ENCODE measurements around the gene PHLDB1. TPM values are rescaled to one million over a fixed set of nuclear protein-coding genes. Genes with fewer than 3 reads are reported as not detected.

Gene PHLDB1
- total RNA-seq, 1 experiment from 2014 or later: 122 TPM

- H4K20me1 ChIP-seq (ENCODE audit: insufficient read depth): peaks cover 13% of the 10 kb centered on the region; the same call in 1 of the 2 replicates
- H3K79me2 ChIP-seq (ENCODE audit: low read depth): peaks cover 27% of the 10 kb centered on the region
- DNase-seq: no peak
- peaks cover 46% of the 10 kb centered on the region for H3K4me1 ChIP-seq (replicated peaks; ENCODE audit: insufficient read depth)
- no TSS peak for BruUV-seq (replicated peaks)
- H3K4me3 ChIP-seq: no peak overlapping the region
- peaks cover 49% of the 10 kb centered on the region for H3F3A ChIP-seq (ENCODE audit: insufficient read depth, low read depth)
- TF ChIP-seq CTCF (conservative IDR thresholded peaks at IDR 0.05) (no peak), EZH2 (IDR thresholded peaks at IDR 0.05; ENCODE audit: low read depth) (no peak)
- H3K9me3 ChIP-seq (ENCODE audit: insufficient read depth, low read depth): no peaks in the 10 kb centered on the region
- no peak overlapping the region for H3K27ac ChIP-seq
- CTCF ChIA-PET: no interaction called here
- intact Hi-C loops (cut with micrococcal nuclease; ENCODE audit: unreplicated experiment): no loop called here
- no peaks in the 10 kb centered on the region for H3K27me3 ChIP-seq (ENCODE audit: insufficient read depth, low read depth)
- POLR2A ChIA-PET (ENCODE audit: unreplicated experiment): no interaction called here
- peaks cover 25% of the 10 kb centered on the region for H3K36me3 ChIP-seq (ENCODE audit: low read depth)
- H3K4me2 ChIP-seq: peak overlapping the region; percentile 54; the same call in 1 of the 2 replicates
- no peak overlapping the region for H2AFZ ChIP-seq
- H3K9me2 ChIP-seq (ENCODE audit: insufficient read depth): no peaks in the 10 kb centered on the region
Observed at GRCh38 chr11:118625976-118626375, 18.6 kb downstream of the PHLDB1 start.

- Histone ChIP-seq H3K9me2 (ENCODE audit: insufficient read depth) (no peaks in the 10 kb centered on the region), H4K20me1 (ENCODE audit: insufficient read depth) (peaks cover 13% of the 10 kb centered on the region; the same call in 1 of the 2 replicates), H2AFZ (no peak overlapping the region), H3F3A (ENCODE audit: insufficient read depth, low read depth) (peaks cover 37% of the 10 kb centered on the region), H3K4me2 (no peak overlapping the region), H3K79me2 (ENCODE audit: low read depth) (peaks cover 14% of the 10 kb centered on the region), H3K27me3 (ENCODE audit: insufficient read depth, low read depth) (no peaks in the 10 kb centered on the region), H3K36me3 (ENCODE audit: low read depth) (peaks cover 25% of the 10 kb centered on the region), H3K27ac (no peak overlapping the region), H3K4me1 (replicated peaks; ENCODE audit: insufficient read depth) (peaks cover 37% of the 10 kb centered on the region), H3K9me3 (ENCODE audit: insufficient read depth, low read depth) (no peaks in the 10 kb centered on the region), H3K4me3 (no peak overlapping the region)
- no peak for TF ChIP-seq EZH2 (IDR thresholded peaks at IDR 0.05; ENCODE audit: low read depth)
- ChIA-PET POLR2A (ENCODE audit: unreplicated experiment) (no interaction called here), CTCF (no interaction called here)
- no peak for DNase-seq
- no TSS peak for BruUV-seq (replicated peaks)
- intact Hi-C loops (cut with micrococcal nuclease; ENCODE audit: unreplicated experiment): no loop called here
Observed at GRCh38 chr11:118627566-118627965, 20.2 kb downstream of the PHLDB1 start.

GRCh38 chr11:118628031-118628430 is 20.6 kb downstream of the PHLDB1 start:
- no peak overlapping the region for H3K4me3 ChIP-seq
- peaks cover 13% of the 10 kb centered on the region; the same call in 1 of the 2 replicates for H4K20me1 ChIP-seq (ENCODE audit: insufficient read depth)
- no peaks in the 10 kb centered on the region for H3K9me2 ChIP-seq (ENCODE audit: insufficient read depth)
- peaks cover 32% of the 10 kb centered on the region for H3K4me1 ChIP-seq (replicated peaks; ENCODE audit: insufficient read depth)
- TF ChIP-seq CTCF (conservative IDR thresholded peaks at IDR 0.05): no peak
- no peak for TF ChIP-seq EZH2 (IDR thresholded peaks at IDR 0.05; ENCODE audit: low read depth)
- CTCF ChIA-PET: no interaction called here
- peaks cover 25% of the 10 kb centered on the region for H3K36me3 ChIP-seq (ENCODE audit: low read depth)
- peaks cover 11% of the 10 kb centered on the region for H3K79me2 ChIP-seq (ENCODE audit: low read depth)
- no peak overlapping the region for H2AFZ ChIP-seq
- no peak overlapping the region for H3K4me2 ChIP-seq
- H3K27ac ChIP-seq: no peak overlapping the region
- H3K9me3 ChIP-seq (ENCODE audit: insufficient read depth, low read depth): no peaks in the 10 kb centered on the region
- intact Hi-C loops (cut with micrococcal nuclease; ENCODE audit: unreplicated experiment): no loop called here
- BruUV-seq (replicated peaks): no TSS peak
- no peaks in the 10 kb centered on the region for H3K27me3 ChIP-seq (ENCODE audit: insufficient read depth, low read depth)
- peaks cover 32% of the 10 kb centered on the region for H3F3A ChIP-seq (ENCODE audit: insufficient read depth, low read depth)
- POLR2A ChIA-PET (ENCODE audit: unreplicated experiment): no interaction called here
- no peak for DNase-seq

- ChIA-PET CTCF (no interaction called here), POLR2A (ENCODE audit: unreplicated experiment) (no interaction called here)
- H3K36me3 ChIP-seq (ENCODE audit: low read depth): peaks cover 25% of the 10 kb centered on the region
- H3K9me3 ChIP-seq (ENCODE audit: insufficient read depth, low read depth): no peaks in the 10 kb centered on the region
- no peak for DNase-seq
- no peak overlapping the region for H3K4me3 ChIP-seq
- H3F3A ChIP-seq (ENCODE audit: insufficient read depth, low read depth): peaks cover 28% of the 10 kb centered on the region
- no TSS peak for BruUV-seq (replicated peaks)
- H3K79me2 ChIP-seq (ENCODE audit: low read depth): peaks cover 9% of the 10 kb centered on the region
- intact Hi-C loops (cut with micrococcal nuclease; ENCODE audit: unreplicated experiment): no loop called here
- peaks cover 28% of the 10 kb centered on the region for H3K4me1 ChIP-seq (replicated peaks; ENCODE audit: insufficient read depth)
- no peak overlapping the region for H2AFZ ChIP-seq
- no peaks in the 10 kb centered on the region for H3K27me3 ChIP-seq (ENCODE audit: insufficient read depth, low read depth)
- no peak overlapping the region for H3K27ac ChIP-seq
- no peak overlapping the region for H3K4me2 ChIP-seq
- no peak for TF ChIP-seq EZH2 (IDR thresholded peaks at IDR 0.05; ENCODE audit: low read depth)
- no peak for TF ChIP-seq CTCF (conservative IDR thresholded peaks at IDR 0.05)
- peaks cover 13% of the 10 kb centered on the region; the same call in 1 of the 2 replicates for H4K20me1 ChIP-seq (ENCODE audit: insufficient read depth)
- H3K9me2 ChIP-seq (ENCODE audit: insufficient read depth): no peaks in the 10 kb centered on the region
Observed at GRCh38 chr11:118628432-118628831, 21.0 kb downstream of the PHLDB1 start.

Data from PC-9 (cell line).